Raji (cell line): ENCODE measurements around the gene ADGRG1.

Source experiments
- POLR2A ChIP-seq: IDR thresholded peaks from 2 replicates; pipeline ENCODE4 v1.6.1; 2011; ENCODE audit warnings: low read depth, low read length, control low read depth; ENCODE audit not compliant: insufficient read depth

Gene ADGRG1

GRCh38 chr16:57622361-57623250 is 5.8 kb upstream of the ADGRG1 start:
- TF ChIP-seq POLR2A, result no peak

- no peak for TF ChIP-seq POLR2A
Measured at GRCh38 chr16:57623251-57624043, 5.0 kb upstream of the ADGRG1 start.

GRCh38 chr16:57624044-57624688 is 4.3 kb upstream of the ADGRG1 start:
- TF ChIP-seq POLR2A, result no peak

- no peak for TF ChIP-seq POLR2A
Measured at GRCh38 chr16:57624806-57625500, 3.5 kb upstream of the ADGRG1 start.

GRCh38 chr16:57626420-57627170 is 1.8 kb upstream of the ADGRG1 start:
- TF ChIP-seq POLR2A, result no peak

GRCh38 chr16:57627184-57627871 is 1.1 kb upstream of the ADGRG1 start:
- no peak for TF ChIP-seq POLR2A

- no peak for TF ChIP-seq POLR2A
Measured at GRCh38 chr16:57628783-57629293, 408 bp downstream of the ADGRG1 start.

GRCh38 chr16:57629516-57630406 is 1.3 kb downstream of the ADGRG1 start:
- TF ChIP-seq POLR2A, result no peak

- TF ChIP-seq POLR2A, result no peak
Measured at GRCh38 chr16:57630407-57630797, 2.0 kb downstream of the ADGRG1 start.

GRCh38 chr16:57630931-57631845 is 2.8 kb downstream of the ADGRG1 start:
- no peak for TF ChIP-seq POLR2A

GRCh38 chr16:57632568-57632967 is 4.1 kb downstream of the ADGRG1 start:
- TF ChIP-seq POLR2A, result no peak
